BLaER1 (cell line): ENCODE data around the gene CSF1R.

ENCODE experiments used
- H3K27ac ChIP-seq: shearing (Covaris generic); formaldehyde crosslinking; 2 replicates; pipeline ENCODE4 v1.8.1; 2022
- H3K27me3 ChIP-seq: shearing (Covaris generic); formaldehyde crosslinking; 2 replicates; pipeline ENCODE4 v1.8.1; 2022
- H3K36me3 ChIP-seq: shearing (Covaris generic); formaldehyde crosslinking; 2 replicates; pipeline ENCODE4 v1.8.1; 2022
- H3K4me1 ChIP-seq: shearing (Covaris generic); formaldehyde crosslinking; 2 replicates; pipeline ENCODE4 v1.8.1; 2022
- H3K4me2 ChIP-seq: shearing (Covaris generic); formaldehyde crosslinking; 2 replicates; pipeline ENCODE4 v1.8.1; 2022
- H3K4me3 ChIP-seq: shearing (Covaris generic); formaldehyde crosslinking; 2 replicates; pipeline ENCODE4 v1.8.1; 2022
- H3K9ac ChIP-seq: shearing (Covaris generic); formaldehyde crosslinking; 2 replicates; pipeline ENCODE4 v1.8.1; 2022
- H3K9me3 ChIP-seq: shearing (Covaris generic); formaldehyde crosslinking; 2 replicates; pipeline ENCODE4 v1.8.1; 2022
- H4K20me1 ChIP-seq: shearing (Covaris generic); formaldehyde crosslinking; 2 replicates; pipeline ENCODE4 v1.8.1; 2022
- Cebpa-rat ChIP-seq: shearing (Covaris generic); IDR thresholded peaks from 2 replicates; pipeline ENCODE4 v1.8.1; 2022

CSF1R gene

GRCh38 chr5:150009671-150010387, 76.5 kb downstream of the CSF1R start:
- Histone ChIP-seq H3K36me3 (peaks cover 100% of the 10 kb centered on the region), H3K27ac (no peak overlapping the region), H3K9me3 (peaks cover 12% of the 10 kb centered on the region), H3K27me3 (no peaks in the 10 kb centered on the region), H3K4me2 (no peak overlapping the region), H3K4me3 (no peak overlapping the region), H3K9ac (no peak overlapping the region), H4K20me1 (peaks cover 59% of the 10 kb centered on the region), H3K4me1 (peaks cover 6% of the 10 kb centered on the region)
- no peak for TF ChIP-seq Cebpa-rat

- H3K4me3 ChIP-seq: no peak overlapping the region
- no peak overlapping the region for H3K27ac ChIP-seq
- H3K4me1 ChIP-seq: peaks cover 20% of the 10 kb centered on the region
- TF ChIP-seq Cebpa-rat: no peak
- H4K20me1 ChIP-seq: peaks cover 87% of the 10 kb centered on the region
- no peak overlapping the region for H3K9ac ChIP-seq
- no peak overlapping the region for H3K4me2 ChIP-seq
- H3K9me3 ChIP-seq: no peaks in the 10 kb centered on the region
- peaks cover 94% of the 10 kb centered on the region for H3K36me3 ChIP-seq
- H3K27me3 ChIP-seq: no peaks in the 10 kb centered on the region
These were observed 79.3 kb downstream of the CSF1R start for GRCh38 chr5:150007050-150007449.

- no peaks in the 10 kb centered on the region for H3K9me3 ChIP-seq
- no peak overlapping the region for H3K9ac ChIP-seq
- H3K27me3 ChIP-seq: no peaks in the 10 kb centered on the region
- H3K4me1 ChIP-seq: peaks cover 23% of the 10 kb centered on the region
- no peak overlapping the region for H3K27ac ChIP-seq
- H4K20me1 ChIP-seq: peaks cover 94% of the 10 kb centered on the region
- H3K4me3 ChIP-seq: no peak overlapping the region
- no peak overlapping the region for H3K4me2 ChIP-seq
- peaks cover 87% of the 10 kb centered on the region for H3K36me3 ChIP-seq
- no peak for TF ChIP-seq Cebpa-rat
These were observed 80.0 kb downstream of the CSF1R start for GRCh38 chr5:150006318-150006717.
